ENCODE data around the gene ADPRHL1.

GRCh38 chr13:113351514-113352026, 101.7 kb downstream of the ADPRHL1 start:
- TF ChIP-seq TAF1 (IDR thresholded peaks at IDR 0.05; ENCODE audit: low read depth): no peak
- no peak for TF ChIP-seq YY1 (IDR thresholded peaks at IDR 0.05; ENCODE audit: low read depth)
- TF ChIP-seq REST (IDR thresholded peaks at IDR 0.05; ENCODE audit: low read depth): no peak
- TF ChIP-seq MAX (IDR thresholded peaks at IDR 0.05): no peak
- TF ChIP-seq CEBPB (IDR thresholded peaks at IDR 0.05): no peak
